Measurements from ENCODE around the gene LCN1. TPM values are rescaled to one million over a fixed set of nuclear protein-coding genes. Genes with fewer than 3 reads are reported as not detected.

LCN1 gene
- total and polyA plus RNA-seq, 2 experiments from 2014 or later, result 0.27 TPM; not detected in 1

DNA sequence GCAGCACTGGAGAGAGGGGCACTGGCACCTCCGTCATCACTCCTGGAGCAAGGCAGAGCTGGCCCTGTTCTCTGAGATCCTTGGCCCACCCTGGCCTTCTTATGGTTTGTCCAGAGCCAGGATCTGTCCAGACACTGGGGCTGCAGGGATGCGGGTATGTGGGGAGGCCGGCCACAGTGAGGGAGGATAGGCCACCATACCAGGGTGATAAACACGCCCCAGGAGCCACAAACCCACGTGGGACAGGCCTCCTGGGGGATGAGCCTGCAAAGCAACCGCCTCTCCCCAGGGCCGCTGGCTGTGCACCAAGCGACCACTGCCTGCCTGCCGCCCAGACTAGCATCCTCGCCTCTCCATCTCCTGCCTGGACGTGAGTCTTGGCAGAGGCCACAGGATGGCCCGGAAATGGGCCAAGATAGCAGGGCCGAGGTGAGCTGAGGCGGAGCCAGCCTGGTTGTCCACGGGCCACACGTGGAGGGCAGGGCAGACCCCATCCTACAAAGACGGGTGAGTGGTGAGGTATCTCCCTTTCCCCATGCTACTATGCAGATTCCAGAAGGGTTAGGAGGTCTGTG, 29.2 kb downstream of the LCN1 start (continued):
- TF ChIP-seq, protein P1, sequence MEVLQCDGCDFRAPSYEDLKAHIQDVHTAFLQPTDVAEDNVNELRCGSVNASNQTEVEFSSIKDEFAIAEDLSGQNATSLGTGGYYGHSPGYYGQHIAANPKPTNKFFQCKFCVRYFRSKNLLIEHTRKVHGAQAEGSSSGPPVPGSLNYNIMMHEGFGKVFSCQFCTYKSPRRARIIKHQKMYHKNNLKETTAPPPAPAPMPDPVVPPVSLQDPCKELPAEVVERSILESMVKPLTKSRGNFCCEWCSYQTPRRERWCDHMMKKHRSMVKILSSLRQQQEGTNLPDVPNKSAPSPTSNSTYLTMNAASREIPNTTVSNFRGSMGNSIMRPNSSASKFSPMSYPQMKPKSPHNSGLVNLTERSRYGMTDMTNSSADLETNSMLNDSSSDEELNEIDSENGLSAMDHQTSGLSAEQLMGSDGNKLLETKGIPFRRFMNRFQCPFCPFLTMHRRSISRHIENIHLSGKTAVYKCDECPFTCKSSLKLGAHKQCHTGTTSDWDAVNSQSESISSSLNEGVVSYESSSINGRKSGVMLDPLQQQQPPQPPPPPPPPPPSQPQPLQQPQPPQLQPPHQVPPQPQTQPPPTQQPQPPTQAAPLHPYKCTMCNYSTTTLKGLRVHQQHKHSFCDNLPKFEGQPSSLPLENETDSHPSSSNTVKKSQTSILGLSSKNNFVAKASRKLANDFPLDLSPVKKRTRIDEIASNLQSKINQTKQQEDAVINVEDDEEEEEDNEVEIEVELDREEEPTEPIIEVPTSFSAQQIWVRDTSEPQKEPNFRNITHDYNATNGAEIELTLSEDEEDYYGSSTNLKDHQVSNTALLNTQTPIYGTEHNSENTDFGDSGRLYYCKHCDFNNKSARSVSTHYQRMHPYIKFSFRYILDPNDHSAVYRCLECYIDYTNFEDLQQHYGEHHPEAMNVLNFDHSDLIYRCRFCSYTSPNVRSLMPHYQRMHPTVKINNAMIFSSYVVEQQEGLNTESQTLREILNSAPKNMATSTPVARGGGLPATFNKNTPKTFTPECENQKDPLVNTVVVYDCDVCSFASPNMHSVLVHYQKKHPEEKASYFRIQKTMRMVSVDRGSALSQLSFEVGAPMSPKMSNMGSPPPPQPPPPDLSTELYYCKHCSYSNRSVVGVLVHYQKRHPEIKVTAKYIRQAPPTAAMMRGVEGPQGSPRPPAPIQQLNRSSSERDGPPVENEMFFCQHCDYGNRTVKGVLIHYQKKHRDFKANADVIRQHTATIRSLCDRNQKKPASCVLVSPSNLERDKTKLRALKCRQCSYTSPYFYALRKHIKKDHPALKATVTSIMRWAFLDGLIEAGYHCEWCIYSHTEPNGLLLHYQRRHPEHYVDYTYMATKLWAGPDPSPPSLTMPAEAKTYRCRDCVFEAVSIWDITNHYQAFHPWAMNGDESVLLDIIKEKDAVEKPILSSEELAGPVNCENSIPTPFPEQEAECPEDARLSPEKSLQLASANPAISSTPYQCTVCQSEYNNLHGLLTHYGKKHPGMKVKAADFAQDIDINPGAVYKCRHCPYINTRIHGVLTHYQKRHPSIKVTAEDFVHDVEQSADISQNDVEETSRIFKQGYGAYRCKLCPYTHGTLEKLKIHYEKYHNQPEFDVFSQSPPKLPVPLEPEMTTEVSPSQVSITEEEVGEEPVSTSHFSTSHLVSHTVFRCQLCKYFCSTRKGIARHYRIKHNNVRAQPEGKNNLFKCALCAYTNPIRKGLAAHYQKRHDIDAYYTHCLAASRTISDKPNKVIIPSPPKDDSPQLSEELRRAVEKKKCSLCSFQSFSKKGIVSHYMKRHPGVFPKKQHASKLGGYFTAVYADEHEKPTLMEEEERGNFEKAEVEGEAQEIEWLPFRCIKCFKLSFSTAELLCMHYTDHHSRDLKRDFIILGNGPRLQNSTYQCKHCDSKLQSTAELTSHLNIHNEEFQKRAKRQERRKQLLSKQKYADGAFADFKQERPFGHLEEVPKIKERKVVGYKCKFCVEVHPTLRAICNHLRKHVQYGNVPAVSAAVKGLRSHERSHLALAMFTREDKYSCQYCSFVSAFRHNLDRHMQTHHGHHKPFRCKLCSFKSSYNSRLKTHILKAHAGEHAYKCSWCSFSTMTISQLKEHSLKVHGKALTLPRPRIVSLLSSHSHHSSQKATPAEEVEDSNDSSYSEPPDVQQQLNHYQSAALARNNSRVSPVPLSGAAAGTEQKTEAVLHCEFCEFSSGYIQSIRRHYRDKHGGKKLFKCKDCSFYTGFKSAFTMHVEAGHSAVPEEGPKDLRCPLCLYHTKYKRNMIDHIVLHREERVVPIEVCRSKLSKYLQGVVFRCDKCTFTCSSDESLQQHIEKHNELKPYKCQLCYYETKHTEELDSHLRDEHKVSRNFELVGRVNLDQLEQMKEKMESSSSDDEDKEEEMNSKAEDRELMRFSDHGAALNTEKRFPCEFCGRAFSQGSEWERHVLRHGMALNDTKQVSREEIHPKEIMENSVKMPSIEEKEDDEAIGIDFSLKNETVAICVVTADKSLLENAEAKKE (CRISPR knock-in tag; IDR thresholded peaks at IDR 0.05), result no peak
- TF ChIP-seq CREB1 (CRISPR knock-in tag; IDR thresholded peaks at IDR 0.05; ENCODE audit: low read depth) (no peak), EZH2phosphoT487 (IDR thresholded peaks at IDR 0.05; ENCODE audit: unreplicated experiment) (no peak), POLR2AphosphoS5 (IDR thresholded peaks at IDR 0.05; ENCODE audit: low read depth) (no peak), STAT1 (IDR thresholded peaks at IDR 0.05; ENCODE audit: unreplicated experiment) (no peak)
- TF ChIP-seq, protein P2, sequence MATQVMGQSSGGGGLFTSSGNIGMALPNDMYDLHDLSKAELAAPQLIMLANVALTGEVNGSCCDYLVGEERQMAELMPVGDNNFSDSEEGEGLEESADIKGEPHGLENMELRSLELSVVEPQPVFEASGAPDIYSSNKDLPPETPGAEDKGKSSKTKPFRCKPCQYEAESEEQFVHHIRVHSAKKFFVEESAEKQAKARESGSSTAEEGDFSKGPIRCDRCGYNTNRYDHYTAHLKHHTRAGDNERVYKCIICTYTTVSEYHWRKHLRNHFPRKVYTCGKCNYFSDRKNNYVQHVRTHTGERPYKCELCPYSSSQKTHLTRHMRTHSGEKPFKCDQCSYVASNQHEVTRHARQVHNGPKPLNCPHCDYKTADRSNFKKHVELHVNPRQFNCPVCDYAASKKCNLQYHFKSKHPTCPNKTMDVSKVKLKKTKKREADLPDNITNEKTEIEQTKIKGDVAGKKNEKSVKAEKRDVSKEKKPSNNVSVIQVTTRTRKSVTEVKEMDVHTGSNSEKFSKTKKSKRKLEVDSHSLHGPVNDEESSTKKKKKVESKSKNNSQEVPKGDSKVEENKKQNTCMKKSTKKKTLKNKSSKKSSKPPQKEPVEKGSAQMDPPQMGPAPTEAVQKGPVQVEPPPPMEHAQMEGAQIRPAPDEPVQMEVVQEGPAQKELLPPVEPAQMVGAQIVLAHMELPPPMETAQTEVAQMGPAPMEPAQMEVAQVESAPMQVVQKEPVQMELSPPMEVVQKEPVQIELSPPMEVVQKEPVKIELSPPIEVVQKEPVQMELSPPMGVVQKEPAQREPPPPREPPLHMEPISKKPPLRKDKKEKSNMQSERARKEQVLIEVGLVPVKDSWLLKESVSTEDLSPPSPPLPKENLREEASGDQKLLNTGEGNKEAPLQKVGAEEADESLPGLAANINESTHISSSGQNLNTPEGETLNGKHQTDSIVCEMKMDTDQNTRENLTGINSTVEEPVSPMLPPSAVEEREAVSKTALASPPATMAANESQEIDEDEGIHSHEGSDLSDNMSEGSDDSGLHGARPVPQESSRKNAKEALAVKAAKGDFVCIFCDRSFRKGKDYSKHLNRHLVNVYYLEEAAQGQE (IDR thresholded peaks at IDR 0.05; ENCODE audit: unreplicated experiment), result no peak

All from GM23338 (cell line).